Renal pelvis (tissue), 4 donors: Measurements from ENCODE around the gene CHN2. TPM values are rescaled to one million over a fixed set of nuclear protein-coding genes. Genes with fewer than 3 reads are reported as not detected.

ENCODE experiments used
- DNase-seq: peaks from one replicate; pipeline ENCODE4 v3.0.0-alpha.2; 2013
- polyA plus RNA-seq, 3 donors: library from polyadenylated mRNA; unstranded; fragments of 120-200 nt; gene quantifications; one replicate each; pipeline ENCODE4 v1.2.1, GENCODE V29; 2013; ENCODE audit not compliant: insufficient read length in 3 of 3

CHN2 gene
- polyA plus RNA-seq, 3 donors, result 14.7 to 17.7 (median 16.0) TPM

GRCh38 chr7:29360633-29361625 lies 166.4 kb downstream of the CHN2 start:
- DNase-seq, result no peak

GRCh38 chr7:29362380-29362779 lies 167.8 kb downstream of the CHN2 start:
- no peak for DNase-seq

- DNase-seq, result no peak
Measured at GRCh38 chr7:29363636-29364425, 169.3 kb downstream of the CHN2 start.

GRCh38 chr7:29364661-29365060 lies 170.1 kb downstream of the CHN2 start:
- no peak for DNase-seq

- no peak for DNase-seq
Measured at GRCh38 chr7:29365423-29365822, 170.8 kb downstream of the CHN2 start.

- no peak for DNase-seq
Measured at GRCh38 chr7:29367784-29368183, 173.2 kb downstream of the CHN2 start.

- DNase-seq, result no peak
Measured at GRCh38 chr7:29369909-29370488, 175.4 kb downstream of the CHN2 start.

GRCh38 chr7:29370531-29371314 lies 176.1 kb downstream of the CHN2 start:
- no peak for DNase-seq

GRCh38 chr7:29371472-29371871 lies 176.9 kb downstream of the CHN2 start:
- DNase-seq, result no peak

- DNase-seq, result no peak
Measured at GRCh38 chr7:29372351-29373090, 177.9 kb downstream of the CHN2 start.

- DNase-seq, result no peak
Measured at GRCh38 chr7:29375641-29376562, 181.3 kb downstream of the CHN2 start.

GRCh38 chr7:29377718-29378117 lies 183.1 kb downstream of the CHN2 start:
- no peak for DNase-seq

- DNase-seq, result no peak
Measured at GRCh38 chr7:29379551-29379950, 185.0 kb downstream of the CHN2 start.

GRCh38 chr7:29381206-29382094 lies 186.9 kb downstream of the CHN2 start:
- no peak for DNase-seq

GRCh38 chr7:29384277-29384676 lies 189.7 kb downstream of the CHN2 start:
- no peak for DNase-seq

- no peak for DNase-seq
Measured at GRCh38 chr7:29385214-29385814, 190.7 kb downstream of the CHN2 start.

GRCh38 chr7:29386196-29386765 lies 191.7 kb downstream of the CHN2 start:
- no peak for DNase-seq

GRCh38 chr7:29391262-29391661 lies 196.7 kb downstream of the CHN2 start:
- DNase-seq, result no peak
